Spleen (tissue), 11 donors: ENCODE measurements around the gene GGA2. TPM values are rescaled to one million over a fixed set of nuclear protein-coding genes. Genes with fewer than 3 reads are reported as not detected.
A peak's percentile ranks its signal among the peaks of the same experiment; 100 is the strongest.

Experiments
- DNase-seq: peaks from one replicate; pipeline ENCODE4 v3.0.0-alpha.2; 2020
- H3K27ac ChIP-seq, 8 donors: fragments of 200-600 bp; sonication (generic) in 7 of 8; 1 replicate in 4 of 8; 2 replicates in 4 of 8; pipeline versions ENCODE4 v1.5.0 to v1.8.0; 2016 to 2021; ENCODE audit warnings: inconsistent platforms in 4 of 8, mild to moderate bottlenecking in 4 of 8, moderate library complexity in 1 of 8
- H3K27me3 ChIP-seq, 7 donors: fragments of 200-600 bp; sonication (generic) in 6 of 7; replicated peaks in 1 of 7; 1 replicate in 4 of 7; 2 replicates in 3 of 7; pipeline versions ENCODE4 v1.5.0 to v1.8.0; 2016 to 2021; ENCODE audit warnings: inconsistent platforms in 3 of 7, mild to moderate bottlenecking in 1 of 7
- H3K36me3 ChIP-seq, 6 donors: fragments of 200-600 bp; sonication (generic) in 5 of 6; 1 replicate in 4 of 6; 2 replicates in 2 of 6; pipeline versions ENCODE4 v1.5.0 to v1.8.0; 2016 to 2021; ENCODE audit warnings: inconsistent platforms in 2 of 6
- H3K4me1 ChIP-seq, 6 donors: fragments of 200-600 bp; sonication (generic) in 5 of 6; 1 replicate in 3 of 6; 2 replicates in 3 of 6; pipeline versions ENCODE4 v1.5.0 to v1.8.0; 2016 to 2021; ENCODE audit warnings: inconsistent platforms in 3 of 6
- H3K4me3 ChIP-seq, 8 donors: fragments of 200-600 bp; sonication (generic) in 7 of 8; 1 replicate in 4 of 8; 2 replicates in 4 of 8; pipeline versions ENCODE4 v1.5.0 to v1.8.0; 2016 to 2021; ENCODE audit warnings: inconsistent platforms in 4 of 8, mild to moderate bottlenecking in 4 of 8, moderate library complexity in 2 of 8
- H3K9me3 ChIP-seq, 8 donors: fragments of 200-600 bp; sonication (generic) in 7 of 8; 1 replicate in 4 of 8; 2 replicates in 4 of 8; pipeline versions ENCODE4 v1.5.0 to v1.8.0; 2016 to 2021; ENCODE audit warnings: inconsistent platforms in 4 of 8
- POLR2A ChIP-seq, 3 donors: fragments of 450-650 bp; IDR thresholded peaks; one replicate each; pipeline ENCODE4 v1.5.1; 2017; ENCODE audit warnings: antibody characterized with exemption in 3 of 3, mild to moderate bottlenecking in 1 of 3
- POLR2AphosphoS5 ChIP-seq, 3 donors: sonication (generic); formaldehyde crosslinking; IDR thresholded peaks; one replicate each; pipeline ENCODE4 v1.5.1; 2017; ENCODE audit warnings: antibody characterized with exemption in 3 of 3
- WGBS, 5 donors: extraction: QIAGEN DNeasy Blood & Tissue Kit in 3 of 5; methylation state at CpG; one replicate each; pipeline versions ENCODE4 v1.1.5 to v1.1.7; 2013 to 2018; 5-methylcytosine and 5-hydroxymethylcytosine counted together
- intact Hi-C: fragments of 100-400 bp; cut with DNase I; formaldehyde crosslinking; loops from one replicate; pipeline ENCODE4 v1.15.0; 2023; ENCODE audit warnings: low total_unique reads
- polyA plus RNA-seq, 3 donors: library from polyadenylated mRNA; stranded (reverse); fragments of 200-250 nt; gene quantifications; one replicate each; pipeline ENCODE4 v1.2.1, GENCODE V29; 2013
- total RNA-seq, 7 donors: library from RNA; depleted of rRNA in 3 of 7; stranded (reverse); fragments of >200 nt in 3 of 7; fragmentation: NEBNext Ultra II Directional in 4 of 7; extraction: Animal tissue kit (Norgen Biotek cat#: 25700) in 4 of 7; gene quantifications; one replicate each; pipeline versions ENCODE4 v1.1.0 to v1.2.1, GENCODE V29; 2016 to 2021
- TF ChIP-seq, protein P1 (sequence below), 11 experiments: fragments of 200-600 bp in 7 of 11; fragments of 450-650 bp in 4 of 11; sonication (generic) in 4 of 11; IDR thresholded peaks in 8 of 11; conservative IDR thresholded peaks in 3 of 11; 1 replicate in 7 of 11; 2 replicates in 4 of 11; pipeline versions ENCODE4 v1.4.0 to v1.8.0; 2016 to 2021; ENCODE audit warnings: antibody characterized with exemption in 11 of 11, inconsistent platforms in 4 of 11, mild to moderate bottlenecking in 1 of 11
- donor health status: healthy with polysubstance abuse.
- donor health status: DM: no; HTN: no; CAD: no; lungs with moderate emphysema.
- donor health status: DM: no; HTN: no; CAD: no.
- donor health status: Bipolar disorder and iron deficiency.
- donor health status: healthy.
- donor health status: DM: no; HTN: no; CAD: no.
- donor health status: DM: yes; HTN: yes; CAD: no.

GGA2 gene
- total and polyA plus RNA-seq, 10 donors: 49.4 to 179 (median 141) TPM

DNA sequence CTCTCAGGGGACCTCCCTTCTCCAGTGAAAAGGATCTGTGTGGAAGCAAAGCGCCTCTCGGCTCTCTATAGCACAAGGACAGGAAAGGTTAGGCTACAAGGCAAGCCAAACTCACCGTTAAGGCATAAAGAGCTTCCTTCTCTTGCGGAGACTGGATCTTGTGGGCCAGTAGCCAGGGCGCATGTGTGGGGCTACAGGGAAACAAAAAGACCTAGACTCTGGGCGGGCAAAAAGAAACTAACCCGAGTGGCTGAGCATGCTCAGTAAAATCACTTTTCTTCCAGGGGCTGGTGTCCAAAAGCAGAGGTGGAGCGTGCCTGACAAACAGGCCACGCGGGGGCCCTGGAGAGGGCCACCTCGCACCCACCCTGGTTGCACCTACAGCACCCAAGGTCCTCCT lies 16.1 kb downstream of the GGA2 start:
- no peak overlapping the region for H3K27ac ChIP-seq
- 94 to 95% (median 95%) methylated on average over 11 of the region's 11 CpGs for WGBS, 5 donors
- peaks cover 6 to 75% (median 67%) of the 10 kb centered on the region in 6 donors for H3K36me3 ChIP-seq
- TF ChIP-seq POLR2AphosphoS5 (IDR thresholded peaks at IDR 0.05): peak in 1 of 3 donors; percentile 13
- TF ChIP-seq, protein P1, sequence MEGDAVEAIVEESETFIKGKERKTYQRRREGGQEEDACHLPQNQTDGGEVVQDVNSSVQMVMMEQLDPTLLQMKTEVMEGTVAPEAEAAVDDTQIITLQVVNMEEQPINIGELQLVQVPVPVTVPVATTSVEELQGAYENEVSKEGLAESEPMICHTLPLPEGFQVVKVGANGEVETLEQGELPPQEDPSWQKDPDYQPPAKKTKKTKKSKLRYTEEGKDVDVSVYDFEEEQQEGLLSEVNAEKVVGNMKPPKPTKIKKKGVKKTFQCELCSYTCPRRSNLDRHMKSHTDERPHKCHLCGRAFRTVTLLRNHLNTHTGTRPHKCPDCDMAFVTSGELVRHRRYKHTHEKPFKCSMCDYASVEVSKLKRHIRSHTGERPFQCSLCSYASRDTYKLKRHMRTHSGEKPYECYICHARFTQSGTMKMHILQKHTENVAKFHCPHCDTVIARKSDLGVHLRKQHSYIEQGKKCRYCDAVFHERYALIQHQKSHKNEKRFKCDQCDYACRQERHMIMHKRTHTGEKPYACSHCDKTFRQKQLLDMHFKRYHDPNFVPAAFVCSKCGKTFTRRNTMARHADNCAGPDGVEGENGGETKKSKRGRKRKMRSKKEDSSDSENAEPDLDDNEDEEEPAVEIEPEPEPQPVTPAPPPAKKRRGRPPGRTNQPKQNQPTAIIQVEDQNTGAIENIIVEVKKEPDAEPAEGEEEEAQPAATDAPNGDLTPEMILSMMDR (IDR thresholded peaks at IDR 0.05 in 8 of 11, conservative IDR thresholded peaks at IDR 0.05 in 3 of 11): no peak
- H3K4me3 ChIP-seq: no peak overlapping the region
- intact Hi-C loops: no loop called here
- DNase-seq: no peak
- no peaks in the 10 kb centered on the region for H3K9me3 ChIP-seq
- H3K4me1 ChIP-seq: peaks cover 20 to 49% (median 29%) of the 10 kb centered on the region in 6 donors
- no peaks in the 10 kb centered on the region for H3K27me3 ChIP-seq

DNA sequence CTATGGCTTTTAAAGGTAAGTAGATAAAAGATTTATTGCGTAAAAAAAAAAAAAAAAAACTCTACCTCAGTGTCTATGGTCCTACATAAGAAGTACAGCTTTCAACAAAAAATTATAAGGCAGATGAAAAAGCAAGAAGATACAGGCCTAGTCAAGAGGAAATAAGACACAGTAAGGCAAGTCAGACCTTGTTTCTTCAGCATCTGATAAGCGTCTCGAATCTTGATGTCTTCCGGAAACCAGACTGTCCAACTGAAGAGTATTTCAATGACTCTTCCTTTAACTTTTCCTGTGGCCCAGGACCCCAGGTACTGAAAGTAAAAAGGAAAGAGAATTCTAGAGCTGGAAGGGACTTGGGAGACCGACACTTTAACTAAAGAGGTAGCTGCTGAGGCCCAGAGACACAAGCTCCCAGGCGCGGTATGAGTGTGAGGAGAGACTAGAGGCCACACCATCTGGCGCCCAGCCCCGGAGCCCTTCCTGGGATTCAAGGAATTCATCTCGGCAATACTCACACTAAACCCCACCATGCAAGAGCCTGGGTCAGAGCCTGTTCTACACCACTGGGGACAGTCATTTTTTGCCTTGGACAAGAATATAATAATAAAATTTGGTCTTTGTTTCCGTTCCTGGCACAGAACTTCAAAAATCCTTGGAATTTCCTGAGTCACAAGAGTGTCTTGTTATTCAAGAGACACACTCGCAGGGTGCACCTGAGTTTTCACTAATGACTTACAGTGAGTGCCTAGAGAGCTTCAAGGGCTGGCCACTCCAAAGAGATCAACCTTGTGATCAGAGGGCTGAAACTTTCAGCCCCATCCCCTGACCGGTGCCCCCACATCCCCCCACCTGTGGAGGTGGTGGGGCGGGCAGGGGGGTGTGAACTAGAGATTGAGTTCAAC lies 18.6 kb downstream of the GGA2 start:
- TF ChIP-seq POLR2AphosphoS5 (IDR thresholded peaks at IDR 0.05) (no peak), POLR2A (IDR thresholded peaks at IDR 0.05) (no peak)
- TF ChIP-seq, protein P1 (IDR thresholded peaks at IDR 0.05 in 8 of 11, conservative IDR thresholded peaks at IDR 0.05 in 3 of 11): no peak
- Histone ChIP-seq H3K36me3 (peaks cover 6 to 99% (median 91%) of the 10 kb centered on the region in 6 donors), H3K4me1 (peaks cover 3 to 24% (median 7%) of the 10 kb centered on the region in 6 donors), H3K4me3 (no peak overlapping the region), H3K27ac (no peak overlapping the region), H3K27me3 (no peaks in the 10 kb centered on the region), H3K9me3 (no peaks in the 10 kb centered on the region)
- DNase-seq: peak; percentile 53
- intact Hi-C loops: no loop called here
- WGBS, 5 donors: 86 to 91% (median 87%) methylated on average over 14 of the region's 14 CpGs

DNA sequence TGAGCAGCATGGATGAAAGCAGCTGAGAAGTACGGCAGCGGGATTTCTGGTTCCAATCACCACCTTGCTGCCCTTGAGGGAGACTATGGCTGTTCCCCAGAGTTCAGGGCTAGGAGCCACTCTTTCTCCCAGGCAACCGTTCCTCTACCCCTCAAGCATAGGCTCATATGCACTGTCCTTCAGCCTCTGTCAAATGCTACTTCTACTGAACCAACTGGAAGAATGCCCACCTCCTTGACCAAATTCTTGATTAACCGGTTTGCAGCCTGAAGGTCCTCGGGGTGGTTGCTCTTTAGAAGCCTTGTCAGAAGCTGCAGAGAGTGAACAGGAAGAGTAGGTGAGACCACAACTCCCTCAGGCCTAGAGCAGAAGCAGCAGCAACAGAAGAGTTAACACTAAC lies 23.8 kb downstream of the GGA2 start:
- Histone ChIP-seq H3K27ac (no peak overlapping the region), H3K4me3 (no peak overlapping the region), H3K36me3 (peaks cover 18 to 100% (median 99%) of the 10 kb centered on the region in 6 donors), H3K9me3 (no peaks in the 10 kb centered on the region), H3K4me1 (peaks cover 0 to under 1% (median 0%) of the 10 kb centered on the region in 6 donors), H3K27me3 (no peaks in the 10 kb centered on the region)
- TF ChIP-seq POLR2A (IDR thresholded peaks at IDR 0.05) (no peak), POLR2AphosphoS5 (IDR thresholded peaks at IDR 0.05) (no peak)
- TF ChIP-seq, protein P1 (IDR thresholded peaks at IDR 0.05 in 8 of 11, conservative IDR thresholded peaks at IDR 0.05 in 3 of 11): no peak
- peak; percentile 27 for DNase-seq
- WGBS, 5 donors: 90 to 96% (median 92%) methylated on average over 5 of the region's 5 CpGs
- intact Hi-C loops: no loop called here

DNA sequence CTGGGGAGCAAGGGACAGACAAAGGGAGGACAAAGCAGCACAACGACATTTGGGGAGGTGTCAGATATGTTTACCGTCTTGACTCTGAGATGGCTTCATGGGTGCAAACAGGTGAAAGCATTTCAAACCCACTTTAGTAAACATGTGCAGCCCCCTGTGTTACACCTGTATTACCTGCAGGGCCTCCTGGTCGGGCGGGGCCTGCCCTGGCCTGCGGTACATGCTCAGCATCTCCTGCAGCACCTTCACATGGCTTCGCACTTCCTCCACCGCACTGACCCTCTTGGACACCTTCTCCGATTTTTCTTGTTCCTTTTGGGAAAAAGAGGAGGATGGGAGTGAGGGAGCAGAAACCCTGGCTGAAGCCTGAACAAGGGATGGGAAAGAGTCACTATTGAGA lies 24.5 kb downstream of the GGA2 start:
- H3K4me3 ChIP-seq: no peak overlapping the region
- peak; percentile 56 for DNase-seq
- no peaks in the 10 kb centered on the region for H3K27me3 ChIP-seq
- H3K27ac ChIP-seq: no peak overlapping the region
- no peaks in the 10 kb centered on the region for H3K9me3 ChIP-seq
- H3K36me3 ChIP-seq: peaks cover 18 to 100% (median 99%) of the 10 kb centered on the region in 6 donors
- no peaks in the 10 kb centered on the region for H3K4me1 ChIP-seq
- TF ChIP-seq POLR2A (IDR thresholded peaks at IDR 0.05) (no peak), POLR2AphosphoS5 (IDR thresholded peaks at IDR 0.05) (peak in 2 of 3 donors; percentile 3 to 41)
- intact Hi-C loops: no loop called here
- 94 to 98% (median 95%) methylated on average over 8 of the region's 8 CpGs for WGBS, 5 donors
